BE2C (cell line): ENCODE results near the gene SLC44A5. TPM values are rescaled to one million over a fixed set of nuclear protein-coding genes. Genes with fewer than 3 reads are reported as not detected.
"Not testable (repeated sequence)": the region's sequence is repeated elsewhere in the genome, so short reads cannot be mapped to it uniquely, and the experiment has no call there.

ENCODE experiments used
- DNase-seq: peaks from one replicate; pipeline ENCODE4 v3.0.0-alpha.2; 2020
- H3K27me3 ChIP-seq: fragments of 250-450 bp; sonication (Bioruptor Pico); 2 replicates; pipeline ENCODE4 v1.5.1; 2020; ENCODE audit warnings: mild to moderate bottlenecking
- H3K36me3 ChIP-seq: fragments of 250-450 bp; sonication (Bioruptor Pico); 2 replicates; pipeline ENCODE4 v1.5.1; 2020; ENCODE audit warnings: mild to moderate bottlenecking
- H3K4me1 ChIP-seq: fragments of 250-450 bp; sonication (Bioruptor Pico); 2 replicates; pipeline ENCODE4 v1.5.1; 2020
- H3K4me3 ChIP-seq: 2 replicates; pipeline ENCODE4 v1.5.1; 2011; ENCODE audit warnings: low read depth, low read length
- H3K9me3 ChIP-seq: fragments of 250-450 bp; sonication (Bioruptor Pico); 2 replicates; pipeline ENCODE4 v1.5.1; 2020
- CTCF ChIP-seq: IDR thresholded peaks from 2 replicates; pipeline ENCODE4 v1.5.1; 2012; ENCODE audit warnings: mild to moderate bottlenecking, low read depth, low read length
- polyA plus RNA-seq: library from polyadenylated mRNA; unstranded; fragments of >200 nt; gene quantifications from one replicate; pipeline ENCODE4 v1.2.1, GENCODE V29; 2012; ENCODE audit warnings: low read depth, missing spikeins; ENCODE audit not compliant: insufficient read length, insufficient read depth

Gene SLC44A5
- polyA plus RNA-seq, result 0.45 TPM

GRCh38 chr1:75611014-75611413, at the start of gene SLC44A5:
Gene SLC44A5, minus strand, starts transcription at chr1:75611114. Its CDS starts 69,667 bp downstream, at chr1:75541447.
- H3K4me1 ChIP-seq, result no peaks in the 10 kb centered on the region
- no peak within 1 kb of the TSS for H3K4me3 ChIP-seq
- no peak for DNase-seq
- H3K9me3 ChIP-seq, result no peaks in the 10 kb centered on the region
- no peaks in the 10 kb centered on the region for H3K36me3 ChIP-seq
- no peak for TF ChIP-seq CTCF
- peaks cover 23% of the 10 kb centered on the region for H3K27me3 ChIP-seq

- no peak for TF ChIP-seq CTCF
- no peaks in the 10 kb centered on the region for H3K4me1 ChIP-seq
- H3K9me3 ChIP-seq, result no peaks in the 10 kb centered on the region
- no peaks in the 10 kb centered on the region for H3K36me3 ChIP-seq
- no peaks in the 10 kb centered on the region for H3K27me3 ChIP-seq
- H3K4me3 ChIP-seq, result no peak overlapping the region
- no peak for DNase-seq
Measured at GRCh38 chr1:75655931-75656330, 45.0 kb upstream of the SLC44A5 start.

- H3K4me3 ChIP-seq, DNase-seq, H3K9me3 ChIP-seq, H3K27me3 ChIP-seq, H3K4me1 ChIP-seq, H3K36me3 ChIP-seq: not testable (repeated sequence)
Measured at GRCh38 chr1:75647183-75647582, 36.3 kb upstream of the SLC44A5 start.

GRCh38 chr1:75645153-75645552, 34.2 kb upstream of the SLC44A5 start:
- H3K27me3 ChIP-seq, H3K4me1 ChIP-seq, H3K9me3 ChIP-seq, DNase-seq, H3K36me3 ChIP-seq, H3K4me3 ChIP-seq: not testable (repeated sequence)

- TF ChIP-seq CTCF, result no peak
- H3K4me1 ChIP-seq, result no peaks in the 10 kb centered on the region
- H3K9me3 ChIP-seq, result no peaks in the 10 kb centered on the region
- no peak overlapping the region for H3K4me3 ChIP-seq
- peak; percentile 5 for DNase-seq
- no peaks in the 10 kb centered on the region for H3K36me3 ChIP-seq
- no peaks in the 10 kb centered on the region for H3K27me3 ChIP-seq
Measured at GRCh38 chr1:75643460-75643859, 32.5 kb upstream of the SLC44A5 start.

GRCh38 chr1:75641325-75641724, 30.4 kb upstream of the SLC44A5 start:
- H3K9me3 ChIP-seq, result no peaks in the 10 kb centered on the region
- H3K27me3 ChIP-seq, result no peaks in the 10 kb centered on the region
- no peak overlapping the region for H3K4me3 ChIP-seq
- H3K4me1 ChIP-seq, result no peaks in the 10 kb centered on the region
- H3K36me3 ChIP-seq, result no peaks in the 10 kb centered on the region
- DNase-seq, result no peak
- no peak for TF ChIP-seq CTCF

GRCh38 chr1:75640137-75640536, 29.2 kb upstream of the SLC44A5 start:
- Histone ChIP-seq H3K4me3 (no peak overlapping the region), H3K9me3 (no peaks in the 10 kb centered on the region), H3K27me3 (no peaks in the 10 kb centered on the region), H3K36me3 (no peaks in the 10 kb centered on the region), H3K4me1 (no peaks in the 10 kb centered on the region)
- DNase-seq, result no peak
- TF ChIP-seq CTCF, result no peak
